SK-N-MC (cell line): ENCODE measurements around the gene SHROOM4.

Experiments
- EZH2 ChIP-seq: fragments of 200-600 bp; sonication (generic); IDR thresholded peaks from one replicate; pipeline ENCODE4 v1.6.1; 2017; ENCODE audit warnings: antibody characterized with exemption
- FOXP2 ChIP-seq: optimal IDR thresholded peaks from 2 replicates; pipeline ENCODE3; 2011; ENCODE audit warnings: mild to moderate bottlenecking, moderate library complexity; ENCODE audit not compliant: insufficient read depth; ENCODE audit errors: extremely low read length, control extremely low read depth
- POLR2AphosphoS5 ChIP-seq: IDR thresholded peaks from 2 replicates; pipeline ENCODE4 v1.6.1; 2012; ENCODE audit warnings: mild to moderate bottlenecking, low read depth, low read length, borderline replicate concordance

- TF ChIP-seq FOXP2 (no peak), POLR2AphosphoS5 (no peak), EZH2 (no peak)
Observed at GRCh38 chrX:50842221-50842620, 28.2 kb upstream of the SHROOM4 start.
